ENCODE results near the gene RBFA.
"Not testable (repeated sequence)": the region's sequence is repeated elsewhere in the genome, so short reads cannot be mapped to it uniquely, and the experiment has no call there.

The RBFA gene

GRCh38 chr18:80034068-80034851 is at the start of gene RBFA:
TSS of gene RBFA (plus strand) at chr18:80034434. CDS start at chr18:80034496, 62 bp downstream.
- DNase-seq (ENCODE audit: low read depth, low spot score): peak; percentile 93

- DNase-seq (ENCODE audit: low read depth, low spot score): no peak
Measured at GRCh38 chr18:79985172-79985571, 49.1 kb upstream of the RBFA start.

DNA sequence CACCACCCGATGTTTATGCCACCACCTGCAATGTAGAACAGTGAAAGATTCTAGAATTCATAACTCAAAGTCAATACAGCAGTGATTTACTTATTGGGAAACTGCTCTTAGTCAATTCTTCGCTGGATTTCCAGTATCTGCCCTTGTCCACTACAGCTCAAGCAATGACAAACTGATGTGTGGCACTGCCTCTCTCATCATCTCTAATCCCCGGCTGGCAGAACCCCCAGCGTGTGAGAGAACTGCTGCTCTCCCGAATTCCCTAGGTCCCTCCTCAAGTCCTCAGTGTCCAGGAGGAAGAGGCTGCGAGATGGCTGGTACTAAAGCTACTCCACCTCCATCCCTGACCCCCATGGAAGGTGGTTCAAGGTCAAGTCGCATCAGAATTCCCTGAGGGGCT is 47.5 kb upstream of the RBFA start:
- no peak for DNase-seq (ENCODE audit: low read depth, low spot score)

- DNase-seq (ENCODE audit: low read depth, low spot score): no peak
Measured at GRCh38 chr18:79987566-79987965, 46.7 kb upstream of the RBFA start.

DNA sequence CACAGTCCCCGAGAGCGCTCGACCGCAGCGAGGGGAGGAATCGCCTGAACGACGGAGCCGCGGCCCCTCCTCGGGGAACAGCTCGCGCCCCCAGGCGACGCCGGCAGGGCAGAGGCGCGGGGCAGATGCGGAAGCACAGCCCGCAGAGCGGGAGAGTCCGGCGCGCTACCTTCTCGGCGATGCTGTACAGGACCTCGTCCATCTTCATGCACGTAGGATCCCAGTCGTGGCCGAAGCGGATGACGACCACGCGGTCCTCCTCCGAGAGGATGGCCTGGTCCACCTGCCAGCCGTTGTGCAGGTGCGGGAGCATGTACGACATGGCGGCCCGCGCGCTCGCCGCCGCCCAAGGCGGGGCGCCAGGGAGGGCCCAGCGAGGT is 46.2 kb upstream of the RBFA start:
- DNase-seq (ENCODE audit: low read depth, low spot score): no peak

GRCh38 chr18:79988451-79989194 is 45.6 kb upstream of the RBFA start, which contains the start of gene TXNL4A:
TSS of gene TXNL4A (minus strand) at chr18:79988563. CDS start at chr18:79988392, 171 bp downstream.
- peak; percentile 46 for DNase-seq (ENCODE audit: low read depth, low spot score)

DNA sequence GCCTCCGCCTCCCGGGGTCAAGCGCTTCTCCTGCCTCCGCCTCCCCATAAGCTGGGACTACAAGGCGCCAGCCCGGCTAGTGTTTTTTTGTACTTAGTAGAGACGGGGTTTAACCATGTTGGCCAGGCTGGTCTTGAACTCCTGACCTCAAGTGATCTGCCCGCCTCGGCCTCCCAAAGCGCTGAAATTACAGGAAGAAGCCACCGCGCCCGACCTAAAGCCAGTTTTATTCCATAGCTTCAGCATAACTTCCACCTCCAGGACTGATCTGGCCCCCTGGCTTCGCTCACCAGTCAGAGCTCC is 45.1 kb upstream of the RBFA start:
- DNase-seq (ENCODE audit: low read depth, low spot score): no peak

- no peak for DNase-seq (ENCODE audit: low read depth, low spot score)
Measured at GRCh38 chr18:79991494-79991893, 42.7 kb upstream of the RBFA start.

DNA sequence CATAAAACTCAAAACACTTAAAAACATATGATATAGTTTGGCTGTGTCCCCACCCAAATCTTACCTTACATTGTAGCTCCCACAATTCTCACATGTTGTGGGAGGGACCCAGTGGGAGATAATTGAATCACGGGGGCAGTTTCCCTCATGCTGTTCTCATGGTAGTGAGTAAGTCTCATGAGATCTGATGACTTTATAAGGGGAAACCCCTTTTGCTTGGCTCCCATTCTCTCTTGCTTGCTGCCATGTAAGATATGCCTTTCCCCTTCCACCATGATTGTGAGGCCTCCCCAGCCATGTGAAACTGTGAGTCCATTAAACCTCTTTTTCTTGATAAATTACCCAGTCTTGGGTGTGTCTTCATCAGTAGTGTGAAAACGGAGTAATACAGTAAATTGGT is 34.5 kb upstream of the RBFA start:
- DNase-seq (ENCODE audit: low read depth, low spot score): not testable (repeated sequence)

DNA sequence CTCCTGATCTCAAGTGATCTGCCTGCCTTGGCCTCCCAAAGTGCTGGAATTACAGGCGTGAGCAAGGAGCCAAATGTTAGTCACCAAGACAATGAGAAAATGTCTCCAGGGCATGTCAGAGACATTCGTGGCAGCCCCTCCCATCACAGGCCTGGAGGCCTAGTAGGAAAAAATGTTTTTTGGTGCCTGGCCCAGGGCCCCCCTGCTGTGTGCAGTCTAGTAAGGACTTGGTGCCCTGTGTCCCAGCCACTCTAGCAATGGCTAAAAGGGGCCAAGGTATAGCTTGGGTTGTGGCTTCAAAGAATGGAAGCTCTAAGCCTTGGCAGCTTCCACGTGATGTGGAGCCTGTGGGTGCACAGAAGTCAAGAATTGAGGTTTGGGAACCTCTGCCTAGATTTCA is 33.4 kb upstream of the RBFA start:
- DNase-seq (ENCODE audit: low read depth, low spot score): no peak

GRCh38 chr18:80002468-80002867 is 31.8 kb upstream of the RBFA start:
- no peak for DNase-seq (ENCODE audit: low read depth, low spot score)

DNA sequence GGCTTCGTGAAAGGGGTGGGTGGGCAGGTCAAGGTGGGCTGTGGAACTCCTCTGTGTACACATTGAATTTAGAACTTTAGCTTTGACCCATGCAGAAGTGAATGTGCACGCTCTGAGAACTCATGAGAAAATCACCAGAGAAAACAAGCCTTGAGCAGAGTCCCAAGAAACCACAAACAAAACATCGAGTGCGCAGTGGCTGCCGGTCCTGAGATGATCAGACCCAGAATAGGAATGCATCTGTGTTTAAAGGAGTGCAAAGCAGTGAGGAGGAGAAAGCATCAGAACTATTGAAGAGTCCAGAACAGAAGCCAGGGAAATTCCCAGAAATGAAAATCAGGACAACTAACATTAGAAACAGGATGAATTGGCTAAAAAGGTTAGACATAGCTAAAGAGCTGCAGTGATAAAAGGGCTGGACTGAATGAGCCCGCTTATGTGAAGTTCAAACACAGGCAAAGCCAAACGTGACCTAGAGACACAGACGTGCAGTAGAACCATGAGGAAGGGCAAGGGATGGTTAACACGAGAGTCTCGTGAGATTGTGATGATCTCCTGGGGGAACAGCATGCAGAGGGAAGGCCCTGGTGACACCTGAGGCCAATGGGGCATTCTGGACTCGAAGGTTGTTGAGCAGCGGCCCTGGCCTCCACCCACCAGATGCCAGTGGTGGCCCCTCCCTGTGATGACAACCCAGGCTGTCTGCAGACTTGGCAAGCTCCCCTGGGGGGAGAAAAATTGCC is 29.5 kb upstream of the RBFA start:
- no peak for DNase-seq (ENCODE audit: low read depth, low spot score)

DNA sequence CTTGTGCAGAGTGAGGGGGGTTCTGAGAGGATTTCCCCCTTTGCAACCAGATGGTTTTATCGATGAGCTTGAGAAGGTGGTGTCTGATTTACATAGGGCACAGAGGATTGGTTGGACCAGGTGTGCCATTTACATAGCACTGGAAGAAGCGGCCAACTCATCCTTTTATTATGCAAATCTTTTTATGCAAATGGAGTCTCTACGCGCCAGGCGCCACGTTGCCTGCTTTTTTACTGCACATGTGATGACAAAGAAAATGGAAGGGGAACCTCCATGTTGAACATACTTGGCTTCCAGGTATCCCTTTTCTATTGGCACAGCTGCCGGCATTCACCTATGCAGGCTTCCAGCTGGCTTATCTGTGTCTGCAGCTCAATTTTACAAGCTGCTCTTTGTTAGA is 27.5 kb upstream of the RBFA start:
- no peak for DNase-seq (ENCODE audit: low read depth, low spot score)

GRCh38 chr18:80009661-80010550 is 24.3 kb upstream of the RBFA start:
- no peak for DNase-seq (ENCODE audit: low read depth, low spot score)

- no peak for DNase-seq (ENCODE audit: low read depth, low spot score)
Measured at GRCh38 chr18:80010551-80010906, 23.7 kb upstream of the RBFA start.

- DNase-seq (ENCODE audit: low read depth, low spot score): not testable (repeated sequence)
Measured at GRCh38 chr18:80011496-80012137, 22.6 kb upstream of the RBFA start.

- DNase-seq (ENCODE audit: low read depth, low spot score): no peak
Measured at GRCh38 chr18:80012714-80013113, 21.5 kb upstream of the RBFA start.

GRCh38 chr18:80022613-80023012 is 11.6 kb upstream of the RBFA start:
- DNase-seq (ENCODE audit: low read depth, low spot score): no peak

DNA sequence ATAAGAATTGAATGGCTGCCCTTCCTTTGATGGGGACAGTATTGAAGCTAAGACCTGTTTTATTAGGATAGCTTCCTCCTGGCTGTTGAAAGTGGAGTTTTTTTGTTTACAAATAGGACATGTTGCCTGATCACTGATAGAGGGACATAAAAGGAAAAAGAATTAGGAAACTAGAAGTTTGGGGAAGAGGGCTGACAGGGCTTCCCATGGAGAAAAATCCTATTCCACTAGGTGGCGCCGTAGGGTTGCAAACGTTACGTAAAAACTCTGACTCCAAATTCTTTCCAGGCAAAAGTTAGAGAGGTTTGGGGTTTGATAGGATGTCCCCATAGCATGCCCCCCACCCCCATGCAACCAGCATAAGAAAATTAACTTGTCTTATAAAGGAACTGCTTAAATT is 11.1 kb upstream of the RBFA start:
- no peak for DNase-seq (ENCODE audit: low read depth, low spot score)

- no peak for DNase-seq (ENCODE audit: low read depth, low spot score)
Measured at GRCh38 chr18:80026363-80026762, 7.9 kb upstream of the RBFA start.

- not testable (repeated sequence) for DNase-seq (ENCODE audit: low read depth, low spot score)
Measured at GRCh38 chr18:80027719-80028118, 6.5 kb upstream of the RBFA start.

Data from smooth muscle cell of the brain vasculature (primary cell).